LoVo (cell line): Measurements from ENCODE around the gene SOS2.
"Not testable (repeated sequence)": the region's sequence is repeated elsewhere in the genome, so short reads cannot be mapped to it uniquely, and the experiment has no call there.

Experiments
- DNase-seq: peaks from one replicate; pipeline ENCODE4 v3.0.0-alpha.2; 2016; ENCODE audit warnings: low spot score

SOS2 gene

DNA sequence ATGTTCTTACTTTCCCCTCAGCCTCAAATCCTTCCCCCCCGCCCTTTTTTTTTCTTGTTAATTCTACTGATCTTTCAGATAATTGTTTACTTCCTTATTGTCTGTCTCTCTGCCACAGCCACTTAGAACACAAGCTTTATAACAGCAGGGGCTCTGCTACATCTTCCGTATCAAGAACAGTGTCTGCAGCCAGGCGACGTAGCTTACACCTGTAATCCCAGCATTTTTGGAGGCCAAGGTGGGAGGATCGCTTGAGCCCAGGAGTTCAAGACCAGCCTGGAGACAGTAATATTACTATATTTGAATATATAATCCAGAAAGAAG lies 5.4 kb downstream of the SOS2 start:
- DNase-seq: no peak

- DNase-seq: no peak
Observed at GRCh38 chr14:50225067-50225973, 6.1 kb downstream of the SOS2 start.

- no peak for DNase-seq
Observed at GRCh38 chr14:50222055-50222613, 9.2 kb downstream of the SOS2 start.

DNA sequence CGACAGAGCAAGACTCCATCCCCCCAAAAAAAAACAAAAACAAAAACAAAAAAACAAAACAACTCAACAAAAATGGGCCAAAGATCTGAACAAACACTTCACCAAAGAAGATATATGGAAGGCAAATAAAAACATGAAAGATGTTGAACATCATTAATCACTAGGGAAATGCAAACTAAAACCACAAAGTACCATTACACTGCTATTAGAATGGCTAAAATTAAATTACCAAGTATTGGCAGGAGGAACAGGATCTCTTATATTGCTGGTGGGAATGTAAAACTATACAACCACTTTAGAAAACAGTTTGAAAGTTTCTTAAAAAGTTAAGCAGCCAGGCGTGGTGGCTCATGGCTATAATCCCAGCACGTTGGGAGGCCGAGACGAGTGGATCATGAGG lies 12.9 kb downstream of the SOS2 start:
- no peak for DNase-seq

DNA sequence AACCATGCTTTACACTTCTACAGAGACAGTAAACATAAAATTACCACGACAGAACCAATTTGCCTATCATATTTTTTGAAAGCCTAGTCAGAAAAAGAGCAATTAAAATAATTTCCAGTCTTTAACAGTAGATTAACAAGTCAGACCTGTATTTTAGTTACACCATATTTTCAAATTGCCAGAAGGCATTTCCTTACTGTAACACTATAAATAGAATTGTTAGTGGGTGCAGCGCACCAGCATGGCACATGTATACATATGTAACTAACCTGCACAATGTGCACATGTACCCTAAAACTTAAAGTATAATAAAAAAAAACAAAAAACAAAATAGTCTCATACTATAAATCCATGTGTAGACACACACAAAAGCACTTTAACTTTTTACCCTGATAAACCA lies 16.0 kb downstream of the SOS2 start:
- DNase-seq: no peak

DNA sequence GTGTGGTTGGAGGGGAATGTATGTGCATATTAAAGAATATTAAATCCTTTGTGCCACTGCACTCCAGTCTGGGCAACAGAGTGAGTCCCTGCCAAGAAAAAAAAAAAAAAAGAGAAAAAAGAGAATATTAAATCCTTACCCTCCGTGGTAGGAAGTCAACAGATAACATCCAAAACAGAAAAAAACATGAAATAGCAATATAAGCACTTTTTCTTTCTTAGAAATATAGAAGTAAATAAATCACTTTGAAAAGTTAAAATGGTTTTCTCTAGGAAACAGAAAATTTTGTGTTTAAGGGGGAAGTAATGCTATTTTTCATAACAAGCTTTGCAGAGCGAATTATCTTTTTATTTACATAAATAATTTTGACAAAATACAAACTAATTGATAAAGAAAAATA lies 17.6 kb downstream of the SOS2 start:
- DNase-seq: no peak

DNA sequence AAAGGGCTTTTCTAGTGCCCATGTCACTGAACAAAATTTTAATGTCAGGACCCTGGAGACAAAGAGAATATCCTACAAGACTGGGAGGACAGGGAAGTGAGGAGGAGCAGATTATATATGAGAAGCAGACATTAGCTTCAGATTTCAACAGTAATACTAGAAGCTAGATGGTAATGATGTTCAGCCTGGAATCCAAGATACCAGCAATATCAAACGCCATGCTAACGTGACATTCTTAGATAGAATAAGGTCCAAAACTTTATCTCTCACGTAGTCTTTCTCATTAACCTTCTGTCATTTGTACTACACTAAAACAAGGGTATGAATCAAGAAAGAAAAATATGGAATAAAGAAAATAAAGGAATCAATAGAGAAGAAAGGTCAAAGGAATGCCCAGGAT lies 18.7 kb downstream of the SOS2 start:
- no peak for DNase-seq

DNA sequence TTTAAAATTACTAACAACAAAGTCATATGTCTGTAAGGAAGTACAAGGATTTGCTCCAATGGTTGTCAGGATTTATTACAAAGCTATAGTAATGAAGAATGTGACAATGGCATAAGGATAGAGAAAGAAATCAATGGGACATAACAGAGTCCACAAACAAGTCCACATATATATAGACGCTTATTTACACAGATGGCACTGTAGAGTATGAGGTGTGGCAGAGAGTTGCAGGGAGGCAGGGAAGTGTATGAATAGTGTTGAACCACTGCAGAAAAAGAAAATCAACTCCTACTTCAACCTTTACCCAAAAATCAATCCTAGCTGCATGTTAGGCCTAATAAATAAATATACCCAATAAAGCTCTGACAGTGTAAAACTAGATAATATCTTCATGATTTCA lies 21.3 kb downstream of the SOS2 start:
- DNase-seq: no peak

- DNase-seq: no peak
Observed at GRCh38 chr14:50198499-50198898, 32.9 kb downstream of the SOS2 start.

GRCh38 chr14:50191499-50191898 lies 39.9 kb downstream of the SOS2 start:
- DNase-seq: no peak

GRCh38 chr14:50186107-50186506 lies 45.3 kb downstream of the SOS2 start:
- DNase-seq: no peak

DNA sequence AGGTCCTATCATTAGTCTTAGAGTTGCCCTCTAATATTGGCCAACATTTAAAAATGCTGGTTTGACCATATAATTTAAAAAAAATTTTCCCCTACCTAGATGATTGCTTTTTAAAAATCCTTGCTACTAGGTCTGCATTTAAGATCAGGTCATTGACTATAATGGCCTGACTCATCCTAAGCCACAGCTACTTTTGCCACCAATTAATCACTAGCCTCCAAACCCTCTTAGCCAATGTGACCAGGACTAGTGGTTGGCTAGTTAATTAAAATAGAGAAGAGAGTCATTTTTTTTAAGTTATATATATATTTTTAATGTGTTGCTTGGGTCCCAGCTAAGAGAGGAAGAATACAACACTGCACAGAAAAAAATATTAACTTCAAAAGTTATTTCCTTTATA lies 57.5 kb downstream of the SOS2 start:
- DNase-seq: no peak

GRCh38 chr14:50171895-50172294 lies 59.5 kb downstream of the SOS2 start:
- DNase-seq: no peak

- DNase-seq: not testable (repeated sequence)
Observed at GRCh38 chr14:50167381-50167780, 64.0 kb downstream of the SOS2 start.

- DNase-seq: no peak
Observed at GRCh38 chr14:50156111-50156510, 75.3 kb downstream of the SOS2 start.

- DNase-seq: no peak
Observed at GRCh38 chr14:50148799-50149198, 82.6 kb downstream of the SOS2 start.

DNA sequence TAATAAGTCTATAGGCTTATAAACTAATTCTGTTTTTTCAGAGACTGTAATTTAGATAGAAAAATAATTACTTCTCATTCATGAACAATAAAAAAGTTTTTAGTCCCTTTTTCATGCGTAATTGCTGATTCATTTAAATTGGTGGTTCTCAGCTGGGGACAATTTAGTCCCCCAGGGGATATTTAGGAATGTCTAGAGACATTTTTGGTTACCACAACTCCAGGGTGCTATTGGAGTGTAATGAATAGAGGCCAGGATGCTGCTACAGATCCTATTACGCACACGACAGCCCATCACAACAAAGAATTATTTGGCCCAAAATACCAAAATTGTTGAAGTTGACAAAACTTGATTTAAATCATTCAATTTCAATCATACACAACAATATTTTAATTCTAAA lies 92.2 kb downstream of the SOS2 start:
- DNase-seq: no peak

- DNase-seq: no peak
Observed at GRCh38 chr14:50127802-50128201, 103.6 kb downstream of the SOS2 start.

DNA sequence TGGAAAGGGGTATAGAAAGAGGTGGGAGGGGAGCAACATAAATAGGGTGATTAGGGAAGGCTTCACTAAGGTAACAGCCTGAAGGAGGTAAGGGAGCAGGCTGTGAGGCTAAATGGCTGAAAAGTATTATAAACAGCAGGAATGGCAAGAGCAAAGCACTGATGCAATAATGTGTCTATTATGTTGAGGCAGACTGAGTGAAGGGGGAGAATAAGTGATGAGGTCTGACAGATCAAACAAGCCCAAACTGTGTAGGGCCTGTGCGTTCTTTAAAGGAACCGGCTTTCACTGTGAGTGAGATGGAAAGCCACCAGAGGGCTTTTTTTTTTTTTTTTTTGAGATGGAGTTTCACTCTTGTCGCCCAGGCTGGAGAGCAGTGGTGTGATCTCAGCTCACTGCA lies 108.3 kb downstream of the SOS2 start:
- DNase-seq: no peak

GRCh38 chr14:50122291-50122690 lies 109.1 kb downstream of the SOS2 start:
- no peak for DNase-seq

DNA sequence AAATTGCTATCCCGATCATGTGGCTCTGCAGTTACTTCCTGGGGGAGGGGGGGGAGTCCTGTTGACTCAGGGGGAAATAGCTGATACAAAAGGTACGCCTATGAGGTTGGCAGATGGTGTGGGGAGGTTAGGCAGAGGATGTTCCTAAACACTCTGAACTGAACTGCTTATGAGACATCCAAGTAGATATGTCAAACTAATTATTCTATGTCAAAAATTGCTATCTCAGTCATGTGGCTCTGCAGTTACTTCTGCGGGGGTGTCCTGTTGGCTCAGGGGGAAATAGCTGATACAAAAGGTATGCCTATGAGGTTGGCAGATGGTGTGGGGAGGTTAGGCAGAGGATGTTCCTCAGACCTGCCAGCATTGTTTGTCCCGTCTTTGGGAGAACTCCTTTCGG lies 109.9 kb downstream of the SOS2 start:
- DNase-seq: no peak

- DNase-seq: no peak
Observed at GRCh38 chr14:50117456-50117855, 113.9 kb downstream of the SOS2 start.

GRCh38 chr14:50116966-50117365 lies 114.4 kb downstream of the SOS2 start:
- DNase-seq: no peak
